ENCODE data around the gene KRTAP12-4. TPM values are rescaled to one million over a fixed set of nuclear protein-coding genes. Genes with fewer than 3 reads are reported as not detected.
A peak's percentile ranks its signal among the peaks of the same experiment; 100 is the strongest.

Gene KRTAP12-4
- total and polyA plus RNA-seq, 9 of the 15 experiments (the other 6 are each of a cell fraction or from before 2014, with no cell fraction given): not detected

DNA sequence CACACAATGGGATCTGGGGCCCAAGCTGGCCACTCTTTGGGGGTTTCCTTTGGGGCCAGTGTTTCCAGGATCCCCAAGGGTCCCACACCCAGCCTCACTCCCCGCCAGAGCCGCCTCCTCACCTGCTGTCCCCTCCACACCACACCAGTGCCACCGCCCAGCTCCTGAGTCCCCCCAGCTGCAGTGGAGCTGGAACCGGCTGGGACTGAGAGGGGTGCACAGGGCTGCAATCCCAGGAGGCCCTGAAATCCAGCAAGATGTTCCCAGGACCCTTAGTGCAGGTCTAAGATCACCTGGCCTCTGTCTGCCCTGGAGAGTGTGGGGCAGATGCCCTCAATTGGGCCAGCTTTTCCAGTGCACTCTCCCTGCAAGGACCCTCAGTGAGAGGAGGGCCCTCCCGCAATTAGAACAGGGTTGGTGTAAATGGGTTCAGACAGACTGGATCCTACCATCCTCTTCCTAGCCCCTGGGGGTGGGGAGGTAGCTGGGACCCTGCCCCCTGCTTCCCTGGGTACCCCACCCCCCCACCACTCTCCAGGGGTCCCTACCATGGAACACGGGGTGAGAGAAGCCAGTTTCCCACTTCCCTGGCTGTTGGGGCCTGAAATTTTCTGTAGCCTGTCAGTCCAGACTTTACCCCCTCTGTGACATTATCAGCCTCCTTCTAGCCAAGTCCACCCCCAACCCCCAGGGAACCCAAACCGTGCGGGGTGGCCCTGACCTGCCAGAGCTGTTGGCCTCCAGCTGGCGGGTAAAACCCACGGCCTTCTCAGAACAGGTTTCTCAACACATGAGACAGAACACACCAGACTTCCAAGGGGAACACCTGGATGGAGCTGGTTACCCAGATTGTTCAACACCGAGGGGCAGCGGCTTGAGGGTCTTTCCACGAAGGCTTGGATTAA, 49.5 kb upstream of the KRTAP12-4 start (continued):
- TF ChIP-seq, protein P1, sequence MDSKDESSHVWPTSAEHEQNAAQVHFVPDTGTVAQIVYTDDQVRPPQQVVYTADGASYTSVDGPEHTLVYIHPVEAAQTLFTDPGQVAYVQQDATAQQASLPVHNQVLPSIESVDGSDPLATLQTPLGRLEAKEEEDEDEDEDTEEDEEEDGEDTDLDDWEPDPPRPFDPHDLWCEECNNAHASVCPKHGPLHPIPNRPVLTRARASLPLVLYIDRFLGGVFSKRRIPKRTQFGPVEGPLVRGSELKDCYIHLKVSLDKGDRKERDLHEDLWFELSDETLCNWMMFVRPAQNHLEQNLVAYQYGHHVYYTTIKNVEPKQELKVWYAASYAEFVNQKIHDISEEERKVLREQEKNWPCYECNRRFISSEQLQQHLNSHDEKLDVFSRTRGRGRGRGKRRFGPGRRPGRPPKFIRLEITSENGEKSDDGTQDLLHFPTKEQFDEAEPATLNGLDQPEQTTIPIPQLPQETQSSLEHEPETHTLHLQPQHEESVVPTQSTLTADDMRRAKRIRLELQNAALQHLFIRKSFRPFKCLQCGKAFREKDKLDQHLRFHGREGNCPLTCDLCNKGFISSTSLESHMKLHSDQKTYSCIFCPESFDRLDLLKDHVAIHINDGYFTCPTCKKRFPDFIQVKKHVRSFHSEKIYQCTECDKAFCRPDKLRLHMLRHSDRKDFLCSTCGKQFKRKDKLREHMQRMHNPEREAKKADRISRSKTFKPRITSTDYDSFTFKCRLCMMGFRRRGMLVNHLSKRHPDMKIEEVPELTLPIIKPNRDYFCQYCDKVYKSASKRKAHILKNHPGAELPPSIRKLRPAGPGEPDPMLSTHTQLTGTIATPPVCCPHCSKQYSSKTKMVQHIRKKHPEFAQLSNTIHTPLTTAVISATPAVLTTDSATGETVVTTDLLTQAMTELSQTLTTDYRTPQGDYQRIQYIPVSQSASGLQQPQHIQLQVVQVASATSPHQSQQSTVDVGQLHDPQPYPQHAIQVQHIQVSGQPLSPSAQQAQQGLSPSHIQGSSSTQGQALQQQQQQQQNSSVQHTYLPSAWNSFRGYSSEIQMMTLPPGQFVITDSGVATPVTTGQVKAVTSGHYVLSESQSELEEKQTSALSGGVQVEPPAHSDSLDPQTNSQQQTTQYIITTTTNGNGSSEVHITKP (IDR thresholded peaks at IDR 0.05; ENCODE audit: partially characterized antibody): peak; percentile 61
- no peak for TF ChIP-seq ZKSCAN3 (CRISPR knock-in tag; IDR thresholded peaks at IDR 0.05)
- no peak for TF ChIP-seq ZSCAN32 (CRISPR knock-in tag; IDR thresholded peaks at IDR 0.05)

GRCh38 chr21:44702973-44703730, 48.7 kb upstream of the KRTAP12-4 start:
- WGBS (ENCODE audit: insufficient coverage, low coverage, missing lambda C conversion rate): under 1% methylated on average over 16 of the region's 16 CpGs
- DNase-seq (ENCODE audit: extremely low read depth in 1 of 4, low spot score in 3 of 4): no peak
- H3K79me2 ChIP-seq (ENCODE audit: control insufficient read depth, insufficient read depth, low read length): no peaks in the 10 kb centered on the region
- BruUV-seq (replicated peaks): no TSS peak
- H3K4me3 ChIP-seq: no peak overlapping the region
- H3K36me3 ChIP-seq (ENCODE audit: control insufficient read depth, insufficient read depth, low read length): no peaks in the 10 kb centered on the region
- H3K27me3 ChIP-seq (ENCODE audit: control insufficient read depth in 2 of 2, insufficient read depth in 2 of 2, low read length in 2 of 2): peaks cover 37 to 73% of the 10 kb centered on the region in 2 experiments
- intact Hi-C loops (cut with micrococcal nuclease) (no loop called here), in situ Hi-C loops (cut with MboI) (no loop called here)
- H3K4me2 ChIP-seq (ENCODE audit: insufficient read depth, low read length): no peak overlapping the region
- H2AFZ ChIP-seq (ENCODE audit: low read depth, low read length): no peak overlapping the region
- POLR2A ChIA-PET: no interaction called here
- H3K4me1 ChIP-seq (replicated peaks in 1 of 2; ENCODE audit: control insufficient read depth in 2 of 2, insufficient read depth in 2 of 2, low read length in 2 of 2): peaks cover 0 to 14% of the 10 kb centered on the region in 2 experiments; a peak in 1 of 5 replicates
- H3K9me1 ChIP-seq (ENCODE audit: control insufficient read depth, insufficient read depth, low read length): peaks cover 3% of the 10 kb centered on the region
- no peak for ATAC-seq
- no peaks in the 10 kb centered on the region; the same call in 1 of the 2 replicates for H4K20me1 ChIP-seq (replicated peaks; ENCODE audit: control insufficient read depth, insufficient read depth, low read length)
- FAIRE-seq: no peak
- no peak overlapping the region for H3K9ac ChIP-seq (ENCODE audit: insufficient read depth in 1 of 2, low read depth in 2 of 2, low read length in 2 of 2)
- H3K9me3 ChIP-seq (replicated peaks; ENCODE audit: control insufficient read depth, insufficient read depth, low read depth, low read length): no peaks in the 10 kb centered on the region
- CTCF ChIA-PET (ENCODE audit: low intra/inter-chr PET ratio): no interaction called here
- no peak overlapping the region for H3K27ac ChIP-seq (ENCODE audit: extremely low read depth, low read depth, low read length)
- TF ChIP-seq FIP1L1 (IDR thresholded peaks at IDR 0.05; ENCODE audit: low read depth, low read length, poor library complexity, severe bottlenecking): no peak
- TF ChIP-seq, protein P2, sequence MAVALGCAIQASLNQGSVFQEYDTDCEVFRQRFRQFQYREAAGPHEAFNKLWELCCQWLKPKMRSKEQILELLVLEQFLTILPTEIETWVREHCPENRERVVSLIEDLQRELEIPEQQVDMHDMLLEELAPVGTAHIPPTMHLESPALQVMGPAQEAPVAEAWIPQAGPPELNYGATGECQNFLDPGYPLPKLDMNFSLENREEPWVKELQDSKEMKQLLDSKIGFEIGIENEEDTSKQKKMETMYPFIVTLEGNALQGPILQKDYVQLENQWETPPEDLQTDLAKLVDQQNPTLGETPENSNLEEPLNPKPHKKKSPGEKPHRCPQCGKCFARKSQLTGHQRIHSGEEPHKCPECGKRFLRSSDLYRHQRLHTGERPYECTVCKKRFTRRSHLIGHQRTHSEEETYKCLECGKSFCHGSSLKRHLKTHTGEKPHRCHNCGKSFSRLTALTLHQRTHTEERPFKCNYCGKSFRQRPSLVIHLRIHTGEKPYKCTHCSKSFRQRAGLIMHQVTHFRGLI (CRISPR knock-in tag; IDR thresholded peaks at IDR 0.05): no peak
- TF ChIP-seq DDX20 (tag; IDR thresholded peaks at IDR 0.05; ENCODE audit: low read depth): no peak
- TF ChIP-seq, protein P3, sequence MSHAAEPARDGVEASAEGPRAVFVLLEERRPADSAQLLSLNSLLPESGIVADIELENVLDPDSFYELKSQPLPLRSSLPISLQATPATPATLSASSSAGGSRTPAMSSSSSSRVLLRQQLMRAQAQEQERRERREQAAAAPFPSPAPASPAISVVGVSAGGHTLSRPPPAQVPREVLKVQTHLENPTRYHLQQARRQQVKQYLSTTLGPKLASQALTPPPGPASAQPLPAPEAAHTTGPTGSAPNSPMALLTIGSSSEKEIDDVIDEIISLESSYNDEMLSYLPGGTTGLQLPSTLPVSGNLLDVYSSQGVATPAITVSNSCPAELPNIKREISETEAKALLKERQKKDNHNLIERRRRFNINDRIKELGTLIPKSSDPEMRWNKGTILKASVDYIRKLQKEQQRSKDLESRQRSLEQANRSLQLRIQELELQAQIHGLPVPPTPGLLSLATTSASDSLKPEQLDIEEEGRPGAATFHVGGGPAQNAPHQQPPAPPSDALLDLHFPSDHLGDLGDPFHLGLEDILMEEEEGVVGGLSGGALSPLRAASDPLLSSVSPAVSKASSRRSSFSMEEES (CRISPR knock-in tag; IDR thresholded peaks at IDR 0.05): no peak
- no peak for TF ChIP-seq HMG20B (CRISPR knock-in tag; IDR thresholded peaks at IDR 0.05)
- no peak for TF ChIP-seq THRB (CRISPR knock-in tag; conservative IDR thresholded peaks at IDR 0.05)
